HCT116 (cell line): ENCODE data around the gene CYP4F8. TPM values are rescaled to one million over a fixed set of nuclear protein-coding genes. Genes with fewer than 3 reads are reported as not detected.

Experiments
- ATAC-seq: fragments of 200-7000 bp; cut with Tn5 transposase; 2 replicates; pipeline ENCODE4 v1.9.1; 2020; ENCODE audit warnings: mild to moderate bottlenecking, moderate library complexity
- BruUV-seq: library from RNA; stranded (reverse); fragments of 400-500 nt; replicated peaks from 2 replicates; lab custom pipeline; 2021; lab: Mats Ljungman, UMichigan
- CTCF ChIA-PET: fragments of 300-600 bp; sonication (Branson Sonifier 250); formaldehyde crosslinking; loops from one replicate; lab custom pipeline; 2021; ENCODE audit warnings: antibody characterized with exemption; lab: Charles Lee
- POLR2A ChIA-PET: fragments of 300-600, 350-600 bp; sonication (Branson Sonifier 250); formaldehyde crosslinking; loops from one replicate; lab custom pipeline; 2021; ENCODE audit warnings: antibody characterized with exemption; lab: Charles Lee
- RAD21 ChIA-PET, 2 experiments: fragments of 300-600 bp; sonication (Branson Sonifier 250); formaldehyde crosslinking; loops; one replicate each; lab custom pipeline; 2023; ENCODE audit warnings: low total read pairs in 2 of 2; ENCODE audit not compliant: uncharacterized antibody in 2 of 2, unreplicated experiment in 2 of 2, low non-redundant PET in 1 of 2; lab: Charles Lee
- DNase-seq: peaks from one replicate; pipeline ENCODE4 v3.0.0-alpha.2; 2010; ENCODE audit warnings: low read depth, low spot score
- H2AFZ ChIP-seq: fragments of 200-600 bp; shearing (Covaris generic), sonication (generic); 2 replicates; pipeline ENCODE4 v1.6.1; 2017; ENCODE audit warnings: low read depth, mixed run types, mixed read lengths, antibody characterized with exemption, low read length; ENCODE audit not compliant: poor library complexity, severe bottlenecking
- H3K27ac ChIP-seq: 2 replicates; pipeline ENCODE4 v1.5.1; 2012; ENCODE audit warnings: low read depth, low read length
- H3K27me3 ChIP-seq: fragments of 200-600 bp; sonication (generic); 2 replicates; pipeline ENCODE4 v1.6.1; 2016; ENCODE audit warnings: mixed run types, low read length, mixed read lengths; ENCODE audit not compliant: insufficient read depth
- H3K36me3 ChIP-seq, 2 experiments: fragments of 200-500 bp in 1 of 2; fragments of 200-600 bp in 1 of 2; sonication (Bioruptor generic) in 1 of 2; sonication (generic) in 1 of 2; 2 replicates each; pipeline versions ENCODE4 v1.5.1 to v1.6.1; 2014 to 2016; ENCODE audit warnings: low read length in 2 of 2, inconsistent platforms in 1 of 2, mixed read lengths in 1 of 2, mixed run types in 1 of 2; ENCODE audit not compliant: insufficient read depth in 2 of 2, control insufficient read depth in 1 of 2
- H3K4me1 ChIP-seq, 2 experiments: fragments of 200-600 bp in 1 of 2; sonication (generic) in 1 of 2; 2 replicates each; pipeline versions ENCODE4 v1.5.1 to v1.6.1; 2012 to 2017; ENCODE audit warnings: low read length in 2 of 2, inconsistent platforms in 1 of 2, mild to moderate bottlenecking in 1 of 2, mixed read lengths in 1 of 2, mixed run types in 1 of 2, moderate library complexity in 1 of 2; ENCODE audit not compliant: insufficient read depth in 2 of 2, control insufficient read depth in 1 of 2
- H3K4me2 ChIP-seq: fragments of 200-600 bp; sonication (generic); 2 replicates; pipeline ENCODE4 v1.6.1; 2017; ENCODE audit warnings: mixed run types, low read length, mixed read lengths
- H3K4me3 ChIP-seq, 2 experiments: fragments of 200-600 bp in 1 of 2; sonication (generic) in 1 of 2; replicated peaks in 1 of 2; 2 replicates each; pipeline ENCODE4 v1.5.1; 2011 to 2016; ENCODE audit warnings: low read length in 2 of 2, control low read depth in 1 of 2, low read depth in 1 of 2, mild to moderate bottlenecking in 1 of 2, mixed read lengths in 1 of 2, mixed run types in 1 of 2
- H3K79me2 ChIP-seq: fragments of 200-600 bp; sonication (generic); 2 replicates; pipeline ENCODE4 v1.6.1; 2017; ENCODE audit warnings: mild to moderate bottlenecking, mixed run types, low read length, moderate library complexity, mixed read lengths; ENCODE audit not compliant: insufficient read depth
- H3K9ac ChIP-seq: fragments of 200-600 bp; sonication (generic); 2 replicates; pipeline ENCODE4 v1.6.1; 2016; ENCODE audit warnings: low read length, mixed read lengths
- H3K9me2 ChIP-seq: fragments of 200-600 bp; sonication (generic), shearing (Covaris generic); 2 replicates; pipeline ENCODE4 v1.6.1; 2017; ENCODE audit warnings: mixed run types, mild to moderate bottlenecking, moderate library complexity; ENCODE audit not compliant: insufficient read depth
- H3K9me3 ChIP-seq, 2 experiments: fragments of 200-500 bp in 1 of 2; fragments of 200-600 bp in 1 of 2; sonication (Bioruptor generic) in 1 of 2; sonication (generic) in 1 of 2; 2 replicates each; pipeline ENCODE4 v1.6.1; 2014 to 2017; ENCODE audit warnings: low read length in 2 of 2, mixed read lengths in 2 of 2, inconsistent platforms in 1 of 2, low read depth in 1 of 2, mild to moderate bottlenecking in 1 of 2, mixed run types in 1 of 2, moderate library complexity in 1 of 2; ENCODE audit not compliant: control insufficient read depth in 1 of 2, insufficient read depth in 1 of 2
- H4K20me1 ChIP-seq: fragments of 200-600 bp; sonication (generic), shearing (Covaris generic); 2 replicates; pipeline ENCODE4 v1.6.1; 2017; ENCODE audit warnings: mixed run types, mild to moderate bottlenecking, moderate library complexity; ENCODE audit not compliant: insufficient read depth
- ATF3 ChIP-seq: IDR thresholded peaks from 2 replicates; pipeline ENCODE4 v1.6.1; 2012
- CBX3 ChIP-seq: IDR thresholded peaks from 2 replicates; pipeline ENCODE4 v1.6.1; 2012; ENCODE audit warnings: low read depth
- CTCF ChIP-seq, 3 experiments: fragments of 200-600 bp in 1 of 3; sonication (generic) in 1 of 3; IDR thresholded peaks in 2 of 3; conservative IDR thresholded peaks in 1 of 3; 2 replicates each; pipeline ENCODE4 v1.5.1; 2012 to 2017; ENCODE audit warnings: low read depth in 2 of 3, low read length in 2 of 3, antibody characterized with exemption in 1 of 3, borderline replicate concordance in 1 of 3, control low read depth in 1 of 3, mild to moderate bottlenecking in 1 of 3, mixed read lengths in 1 of 3, mixed run types in 1 of 3, moderate library complexity in 1 of 3; ENCODE audit not compliant: insufficient read depth in 1 of 3
- FOSL1 ChIP-seq: IDR thresholded peaks from 2 replicates; pipeline ENCODE4 v1.6.1; 2012; ENCODE audit warnings: low read depth
- JUND ChIP-seq: IDR thresholded peaks from 2 replicates; pipeline ENCODE4 v1.6.1; 2012
- POLR2A ChIP-seq: IDR thresholded peaks from 2 replicates; pipeline ENCODE4 v1.7.0; 2011; ENCODE audit warnings: borderline replicate concordance; ENCODE audit not compliant: insufficient read depth, insufficient read length; ENCODE audit errors: extremely low read depth
- SP1 ChIP-seq: IDR thresholded peaks from 2 replicates; pipeline ENCODE4 v1.6.1; 2012; ENCODE audit warnings: low read depth
- SRF ChIP-seq: IDR thresholded peaks from 2 replicates; pipeline ENCODE4 v1.6.1; 2012; ENCODE audit warnings: low read depth
- YY1 ChIP-seq: IDR thresholded peaks from 2 replicates; pipeline ENCODE4 v1.6.1; 2011; ENCODE audit warnings: low read length, low read depth, moderate library complexity, mild to moderate bottlenecking; ENCODE audit not compliant: insufficient replicate concordance; ENCODE audit errors: extremely low read depth
- ZFX ChIP-seq: fragments of 450-650 bp; IDR thresholded peaks from 2 replicates; pipeline ENCODE4 v1.6.1; 2017
- intact Hi-C: fragments of 100-400 bp; cut with micrococcal nuclease; formaldehyde crosslinking; loops from 2 replicates; pipeline ENCODE4 v1.10.0; 2022
- total RNA-seq: library from RNA; stranded (reverse); gene quantifications from one replicate; pipeline ENCODE4 v1.2.1, GENCODE V29; 2021; ENCODE audit not compliant: unreplicated experiment
- TF ChIP-seq, protein P1 (sequence below): IDR thresholded peaks from 2 replicates; pipeline ENCODE4 v1.6.1; 2011; ENCODE audit warnings: mild to moderate bottlenecking, low read length, moderate library complexity; ENCODE audit not compliant: insufficient replicate concordance; ENCODE audit errors: extremely low read depth

The CYP4F8 gene
- total RNA-seq, 1 experiment from 2014 or later, result not detected

DNA sequence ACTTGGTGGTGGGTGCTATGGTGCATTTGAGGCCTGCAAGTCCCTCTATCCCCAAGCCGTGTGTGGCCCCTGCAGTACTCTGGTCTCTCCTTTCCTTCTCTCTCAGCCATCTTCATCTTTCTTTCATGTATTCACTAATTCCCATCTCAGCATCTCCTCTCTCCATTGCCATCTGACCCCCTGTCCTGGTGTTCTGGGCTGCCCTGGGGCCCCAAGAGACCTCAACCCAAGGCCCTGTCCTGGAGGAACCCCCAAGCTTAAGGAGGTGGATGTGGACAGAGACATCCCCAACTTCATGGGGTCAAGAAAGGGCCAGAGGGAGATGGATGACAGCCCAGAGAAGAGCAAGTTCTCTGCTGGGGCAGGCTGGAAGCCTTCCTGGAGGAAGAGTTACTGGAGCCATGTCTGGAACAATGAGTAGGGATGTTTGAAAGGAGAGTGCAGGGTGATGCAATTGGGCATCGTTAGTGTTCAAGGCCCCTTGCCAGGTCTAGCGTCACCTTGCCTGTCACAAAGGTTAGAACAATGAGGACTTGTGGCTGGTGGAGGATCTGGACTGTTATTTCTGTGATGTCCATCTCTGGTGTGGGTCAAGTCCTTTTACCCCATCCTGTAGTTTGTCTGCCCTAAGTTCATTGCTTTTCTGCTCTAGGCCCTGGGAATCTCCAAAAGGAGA, 29.2 kb downstream of the CYP4F8 start (continued):
- TF ChIP-seq JUND (no peak), FOSL1 (no peak)

- TF ChIP-seq POLR2A (no peak), SRF (no peak), SP1 (no peak), ZFX (no peak), FOSL1 (no peak), ATF3 (no peak), CTCF (IDR thresholded peaks at IDR 0.05 in 2 of 3, conservative IDR thresholded peaks at IDR 0.05 in 1 of 3; ENCODE audit: borderline replicate concordance in 1 of 3, insufficient read depth in 1 of 3, low read depth in 2 of 3, low read length in 2 of 3) (no peak), YY1 (no peak), CBX3 (no peak)
- TF ChIP-seq, protein P1, sequence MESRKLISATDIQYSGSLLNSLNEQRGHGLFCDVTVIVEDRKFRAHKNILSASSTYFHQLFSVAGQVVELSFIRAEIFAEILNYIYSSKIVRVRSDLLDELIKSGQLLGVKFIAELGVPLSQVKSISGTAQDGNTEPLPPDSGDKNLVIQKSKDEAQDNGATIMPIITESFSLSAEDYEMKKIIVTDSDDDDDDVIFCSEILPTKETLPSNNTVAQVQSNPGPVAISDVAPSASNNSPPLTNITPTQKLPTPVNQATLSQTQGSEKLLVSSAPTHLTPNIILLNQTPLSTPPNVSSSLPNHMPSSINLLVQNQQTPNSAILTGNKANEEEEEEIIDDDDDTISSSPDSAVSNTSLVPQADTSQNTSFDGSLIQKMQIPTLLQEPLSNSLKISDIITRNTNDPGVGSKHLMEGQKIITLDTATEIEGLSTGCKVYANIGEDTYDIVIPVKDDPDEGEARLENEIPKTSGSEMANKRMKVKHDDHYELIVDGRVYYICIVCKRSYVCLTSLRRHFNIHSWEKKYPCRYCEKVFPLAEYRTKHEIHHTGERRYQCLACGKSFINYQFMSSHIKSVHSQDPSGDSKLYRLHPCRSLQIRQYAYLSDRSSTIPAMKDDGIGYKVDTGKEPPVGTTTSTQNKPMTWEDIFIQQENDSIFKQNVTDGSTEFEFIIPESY, result no peak
- Histone ChIP-seq H3K4me1 (peaks cover 15 to 24% of the 10 kb centered on the region in 2 experiments), H3K4me2 (no peak overlapping the region)
These were observed 29.8 kb downstream of the CYP4F8 start for GRCh38 chr19:15644816-15645215.

More at GRCh38 chr19:15644816-15645215, 29.8 kb downstream of the CYP4F8 start:
- H3K9me2 ChIP-seq, result no peaks in the 10 kb centered on the region
- H3K36me3 ChIP-seq, result no peaks in the 10 kb centered on the region
- no peak overlapping the region for H3K4me3 ChIP-seq
- no peak overlapping the region for H2AFZ ChIP-seq
- intact Hi-C loops, result no loop called here
- POLR2A ChIA-PET, result no interaction called here
- no TSS peak for BruUV-seq
- no peaks in the 10 kb centered on the region for H3K27me3 ChIP-seq
- ATAC-seq (no peak), DNase-seq (no peak)
- H4K20me1 ChIP-seq, result no peaks in the 10 kb centered on the region
- H3K9me3 ChIP-seq, result no peaks in the 10 kb centered on the region
- no peak overlapping the region for H3K9ac ChIP-seq
- no peak overlapping the region for H3K27ac ChIP-seq
- RAD21 ChIA-PET, result no interaction called here
- H3K79me2 ChIP-seq, result no peaks in the 10 kb centered on the region
- CTCF ChIA-PET, result no interaction called here
